Naive thymus-derived CD4-positive, alpha-beta T cell (primary cell): Measurements from ENCODE around the gene BRF1. TPM values are rescaled to one million over a fixed set of nuclear protein-coding genes. Genes with fewer than 3 reads are reported as not detected.
"Not testable (repeated sequence)": the region's sequence is repeated elsewhere in the genome, so short reads cannot be mapped to it uniquely, and the experiment has no call there.

Source experiments
- ATAC-seq: fragments of 150-1000 bp; cut with Tn5 transposase; 2 replicates; pipeline ENCODE4 v1.10.0; 2021; ENCODE audit warnings: mild to moderate bottlenecking, moderate library complexity
- CTCF ChIA-PET: fragments of 350-600 bp; sonication (Branson Sonifier 250); formaldehyde crosslinking; loops from one replicate; lab custom pipeline; 2021; ENCODE audit warnings: antibody characterized with exemption; lab: Charles Lee
- POLR2A ChIA-PET: fragments of 350-600 bp; sonication (Branson Sonifier 250); formaldehyde crosslinking; loops from one replicate; lab custom pipeline; 2021; ENCODE audit warnings: antibody characterized with exemption, inconsistent platforms; lab: Charles Lee
- DNase-seq, 9 donors: peaks; one replicate each; pipeline versions ENCODE4 v3.0.0 to v3.0.0-alpha.2; 2020 to 2022; ENCODE audit warnings: mixed read lengths in 1 of 9
- H3K27ac ChIP-seq: one replicate; pipeline ENCODE4 v1.7.0; 2013; ENCODE audit warnings: mild to moderate bottlenecking, low read depth, low read length, moderate library complexity
- H3K27me3 ChIP-seq, 2 donors: one replicate each; pipeline ENCODE4 v1.7.0; 2013; ENCODE audit warnings: low read length in 2 of 2, mild to moderate bottlenecking in 2 of 2, moderate library complexity in 2 of 2; ENCODE audit not compliant: control insufficient read depth in 2 of 2, insufficient read depth in 2 of 2
- H3K36me3 ChIP-seq, 3 experiments: 1 replicate in 2 of 3; 2 replicates in 1 of 3; pipeline ENCODE4 v1.7.0; 2013; ENCODE audit warnings: low read length in 3 of 3, mild to moderate bottlenecking in 3 of 3, moderate library complexity in 1 of 3; ENCODE audit not compliant: insufficient read depth in 3 of 3, control insufficient read depth in 2 of 3
- H3K4me1 ChIP-seq, 2 donors: one replicate each; pipeline ENCODE4 v1.7.0; 2013; ENCODE audit warnings: low read length in 2 of 2, mild to moderate bottlenecking in 2 of 2, moderate library complexity in 1 of 2; ENCODE audit not compliant: control insufficient read depth in 2 of 2, insufficient read depth in 2 of 2
- H3K4me3 ChIP-seq: 2 replicates; pipeline ENCODE4 v1.7.0; 2013; ENCODE audit warnings: mild to moderate bottlenecking, low read length
- H3K9me3 ChIP-seq, 3 experiments: 1 replicate in 2 of 3; 2 replicates in 1 of 3; pipeline ENCODE4 v1.7.0; 2013; ENCODE audit warnings: low read length in 3 of 3; ENCODE audit not compliant: control insufficient read depth in 2 of 3
- H3K27ac Mint-ChIP-seq, 9 donors: one replicate each; pipeline ENCODE4 v1.8.0; 2020 to 2022; ENCODE audit warnings: mixed read lengths in 9 of 9, mild to moderate bottlenecking in 8 of 9, moderate library complexity in 5 of 9, inconsistent platforms in 2 of 9
- H3K27me3 Mint-ChIP-seq, 5 donors: one replicate each; pipeline ENCODE4 v1.8.0; 2021 to 2022; ENCODE audit warnings: mixed read lengths in 5 of 5, mild to moderate bottlenecking in 1 of 5
- H3K36me3 Mint-ChIP-seq, 5 donors: one replicate each; pipeline ENCODE4 v1.8.0; 2020 to 2022; ENCODE audit warnings: mixed read lengths in 5 of 5, mild to moderate bottlenecking in 3 of 5, inconsistent platforms in 1 of 5
- H3K4me1 Mint-ChIP-seq, 7 donors: one replicate each; pipeline ENCODE4 v1.8.0; 2020 to 2022; ENCODE audit warnings: mixed read lengths in 7 of 7, mild to moderate bottlenecking in 3 of 7, inconsistent platforms in 1 of 7
- H3K4me3 Mint-ChIP-seq, 10 donors: one replicate each; pipeline ENCODE4 v1.8.0; 2020 to 2022; ENCODE audit warnings: mild to moderate bottlenecking in 10 of 10, mixed read lengths in 10 of 10, moderate library complexity in 6 of 10, inconsistent platforms in 2 of 10
- H3K9me3 Mint-ChIP-seq, 11 donors: one replicate each; pipeline ENCODE4 v1.8.0; 2020 to 2022; ENCODE audit warnings: mixed read lengths in 11 of 11, mild to moderate bottlenecking in 4 of 11, inconsistent platforms in 1 of 11, moderate library complexity in 1 of 11
- intact Hi-C, 2 donors: fragments of 100-400 bp; cut with micrococcal nuclease; formaldehyde crosslinking; loops; one replicate each; pipeline ENCODE4 v1.15.1; 2023
- polyA plus RNA-seq, 2 donors: library from polyadenylated mRNA; unstranded; fragments of 300-500 nt; fragmentation: Illumina TruSeq; gene quantifications; one replicate each; pipeline ENCODE4 v1.2.3, GENCODE V29; 2021
- total RNA-seq, 6 experiments: library from RNA in 5 of 6; stranded (reverse) in 5 of 6; gene quantifications; 1 replicate in 5 of 6; 2 replicates in 1 of 6; pipeline ENCODE4 v1.2.3 and lab custom pipeline; 2021 to 2026

The BRF1 gene
- total and polyA plus RNA-seq, 7 experiments from 2014 or later, result 7.1 to 75.7 (median 60.2) TPM

- CTCF ChIA-PET, result no interaction called here
- no peak for ATAC-seq
These were observed 28.0 kb upstream of the BRF1 start for GRCh38 chr14:105328678-105329390.

DNA sequence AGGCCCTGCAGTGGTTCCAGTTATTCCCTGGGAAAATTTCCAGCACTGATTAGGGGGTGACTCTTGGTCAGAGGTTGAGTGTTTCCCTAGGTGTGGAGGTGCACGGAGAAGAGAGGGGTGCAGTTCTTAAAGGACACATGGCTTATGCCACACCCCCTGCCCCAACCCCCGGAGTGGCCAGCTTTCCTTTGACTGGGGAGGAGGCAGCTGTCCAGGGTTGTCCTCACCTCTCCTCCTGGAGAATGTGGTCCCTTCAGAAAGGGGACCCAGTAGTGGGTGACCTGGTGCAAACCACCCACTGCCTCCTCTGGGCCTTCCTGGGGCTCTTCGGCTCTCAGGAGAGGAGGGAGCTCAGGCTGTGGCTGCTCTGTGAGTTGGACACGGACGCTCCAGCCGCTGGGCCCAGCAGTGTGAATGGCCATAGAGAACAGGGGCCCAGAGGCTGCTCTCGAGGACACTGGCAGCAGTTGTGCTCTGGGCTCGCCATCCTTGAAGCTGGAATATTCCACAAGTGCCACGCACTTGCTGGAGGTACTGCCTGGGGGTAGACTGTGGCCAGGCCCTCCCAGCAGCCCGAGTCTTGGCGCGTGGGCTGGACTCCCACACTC is 27.4 kb upstream of the BRF1 start:
- H3K4me3 Mint-ChIP-seq, result no peak overlapping the region
- intact Hi-C loops, result no loop called here

More at GRCh38 chr14:105328678-105329390, 28.0 kb upstream of the BRF1 start:
- Mint-ChIP-seq H3K4me1 (peaks cover 16 to 48% (median 36%) of the 10 kb centered on the region in 7 donors), H3K27ac (peak overlapping the region in 2 of 9 donors; percentile 62 to 72), H3K4me3 (peak overlapping the region in 2 of 10 donors; percentile 28 to 38), H3K36me3 (peaks cover 0 to 3% (median 0%) of the 10 kb centered on the region in 5 donors), H3K27me3 (no peaks in the 10 kb centered on the region), H3K9me3 (peaks cover 0 to 4% (median 0%) of the 10 kb centered on the region in 11 donors)
- no peak overlapping the region for H3K27ac ChIP-seq
- H3K9me3 ChIP-seq, result no peaks in the 10 kb centered on the region
- intact Hi-C loops, result no loop called here
- H3K36me3 ChIP-seq, result peaks cover 0 to 8% (median 0%) of the 10 kb centered on the region in 3 experiments
- no peak overlapping the region for H3K4me3 ChIP-seq
- no peaks in the 10 kb centered on the region for H3K27me3 ChIP-seq
- H3K4me1 ChIP-seq, result peaks cover 0 to 30% of the 10 kb centered on the region in 2 donors
- POLR2A ChIA-PET, result no interaction called here
- no peak for DNase-seq

GRCh38 chr14:105327695-105328045 is 26.9 kb upstream of the BRF1 start:
- H3K4me1 ChIP-seq, result peaks cover 0 to 30% of the 10 kb centered on the region in 2 donors
- H3K9me3 Mint-ChIP-seq, CTCF ChIA-PET: not testable (repeated sequence)

More for the DNA sequence above, 27.4 kb upstream of the BRF1 start:
- H3K9me3 Mint-ChIP-seq, result peaks cover 0 to 4% (median 0%) of the 10 kb centered on the region in 11 donors
- DNase-seq (no peak), ATAC-seq (no peak)
- Histone ChIP-seq H3K27me3 (no peaks in the 10 kb centered on the region), H3K9me3 (no peaks in the 10 kb centered on the region), H3K27ac (no peak overlapping the region), H3K36me3 (peaks cover 0 to 8% (median 0%) of the 10 kb centered on the region in 3 experiments), H3K4me3 (no peak overlapping the region), H3K4me1 (peaks cover 0 to 30% of the 10 kb centered on the region in 2 donors)
- H3K36me3 Mint-ChIP-seq, result peaks cover 0 to 7% (median 0%) of the 10 kb centered on the region in 5 donors
- H3K4me1 Mint-ChIP-seq, result peaks cover 20 to 52% (median 40%) of the 10 kb centered on the region in 7 donors
- ChIA-PET CTCF (no interaction called here), POLR2A (no interaction called here)
- H3K27ac Mint-ChIP-seq, result no peak overlapping the region
- H3K27me3 Mint-ChIP-seq, result no peaks in the 10 kb centered on the region

DNA sequence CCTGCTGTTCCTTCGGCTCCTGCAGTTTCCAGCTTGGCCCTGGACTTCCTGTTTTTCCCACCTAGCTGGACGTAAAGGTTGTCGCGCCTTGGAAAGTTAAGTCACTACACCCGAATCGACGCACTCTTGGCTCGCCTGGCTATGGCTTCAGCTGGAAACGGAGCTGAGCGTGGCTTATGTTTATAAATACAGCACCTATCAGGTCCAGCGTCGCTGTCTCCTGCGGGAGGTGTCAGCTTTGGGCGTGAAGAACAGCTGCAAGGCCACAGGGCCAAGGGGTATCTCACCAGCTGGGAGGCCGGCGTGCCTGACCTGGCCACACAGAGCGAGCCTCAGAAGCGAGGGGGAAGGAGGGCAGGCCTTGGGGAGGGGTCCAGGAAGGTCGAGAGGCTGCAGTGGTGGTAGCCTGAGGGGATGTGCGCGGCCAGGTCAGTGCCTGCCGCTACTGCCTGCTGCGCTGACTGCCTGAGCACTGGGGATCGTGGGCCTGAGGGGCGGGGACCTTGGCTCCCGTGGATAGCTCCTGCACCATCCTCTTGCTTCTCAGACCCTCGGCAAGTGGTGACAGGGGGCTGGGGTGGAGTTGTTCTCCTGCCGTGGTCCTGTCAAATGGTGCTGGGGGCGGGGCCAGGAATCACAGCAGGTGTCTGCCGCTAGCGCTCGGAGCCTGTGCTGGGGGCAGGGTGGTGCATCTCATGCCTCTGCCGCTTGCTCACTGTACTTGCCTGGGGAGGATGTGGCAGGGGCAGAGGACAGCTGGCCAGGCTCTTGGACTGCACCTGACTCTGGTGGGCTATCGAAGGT is 26.3 kb upstream of the BRF1 start:
- Mint-ChIP-seq H3K4me3 (no peak overlapping the region), H3K4me1 (peaks cover 22 to 51% (median 45%) of the 10 kb centered on the region in 7 donors), H3K27ac (peak overlapping the region in 1 of 9 donors; percentile 56), H3K27me3 (no peaks in the 10 kb centered on the region), H3K36me3 (peaks cover 0 to 16% (median 4%) of the 10 kb centered on the region in 5 donors), H3K9me3 (peaks cover 0 to 4% (median 0%) of the 10 kb centered on the region in 11 donors)
- H3K4me1 ChIP-seq, result peaks cover 0 to 27% of the 10 kb centered on the region in 2 donors
- H3K9me3 ChIP-seq, result no peaks in the 10 kb centered on the region
- H3K27me3 ChIP-seq, result no peaks in the 10 kb centered on the region
- H3K4me3 ChIP-seq, result no peak overlapping the region
- POLR2A ChIA-PET, result no interaction called here
- DNase-seq (no peak), ATAC-seq (no peak)
- CTCF ChIA-PET, result no interaction called here
- H3K27ac ChIP-seq, result no peak overlapping the region
- H3K36me3 ChIP-seq, result peaks cover 0 to 8% (median 0%) of the 10 kb centered on the region in 3 experiments
- intact Hi-C loops, result no loop called here

More at GRCh38 chr14:105327695-105328045, 26.9 kb upstream of the BRF1 start:
- H3K9me3 ChIP-seq, DNase-seq, H3K27me3 Mint-ChIP-seq, H3K27ac Mint-ChIP-seq, H3K27me3 ChIP-seq, intact Hi-C loops, H3K27ac ChIP-seq, H3K4me3 Mint-ChIP-seq, POLR2A ChIA-PET, ATAC-seq, H3K4me3 ChIP-seq, H3K36me3 ChIP-seq: not testable (repeated sequence)
- Mint-ChIP-seq H3K4me1 (peaks cover 20 to 51% (median 42%) of the 10 kb centered on the region in 7 donors), H3K36me3 (peaks cover 0 to 12% (median under 1%) of the 10 kb centered on the region in 5 donors)

DNA sequence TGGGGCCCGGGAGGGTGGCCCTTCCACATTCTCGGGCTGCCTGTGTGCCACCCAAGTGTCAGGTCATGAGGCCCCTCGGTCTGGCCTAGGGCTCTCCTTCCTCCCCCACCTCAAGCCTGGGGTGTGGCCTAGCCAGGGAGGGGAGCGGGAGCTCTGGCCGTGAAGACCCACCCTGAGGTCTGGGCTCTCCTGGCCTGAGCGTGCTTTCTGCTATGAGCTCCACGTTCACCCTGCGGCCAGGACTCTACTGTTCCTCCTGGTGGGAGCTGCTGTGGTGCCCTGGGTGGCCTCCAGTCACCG is 25.7 kb upstream of the BRF1 start:
- Mint-ChIP-seq H3K27me3 (no peaks in the 10 kb centered on the region), H3K27ac (no peak overlapping the region), H3K4me1 (peaks cover 17 to 45% (median 39%) of the 10 kb centered on the region in 7 donors), H3K4me3 (no peak overlapping the region), H3K36me3 (peaks cover 0 to 16% (median 4%) of the 10 kb centered on the region in 5 donors), H3K9me3 (no peaks in the 10 kb centered on the region)
- H3K4me3 ChIP-seq, result no peak overlapping the region
- no peaks in the 10 kb centered on the region for H3K27me3 ChIP-seq
- no peak overlapping the region for H3K27ac ChIP-seq
- peaks cover 0 to 8% (median 0%) of the 10 kb centered on the region in 3 experiments for H3K36me3 ChIP-seq
- intact Hi-C loops, result no loop called here
- ATAC-seq (no peak), DNase-seq (no peak)
- peaks cover 0 to 22% of the 10 kb centered on the region in 2 donors for H3K4me1 ChIP-seq
- ChIA-PET CTCF (no interaction called here), POLR2A (no interaction called here)
- no peaks in the 10 kb centered on the region for H3K9me3 ChIP-seq

DNA sequence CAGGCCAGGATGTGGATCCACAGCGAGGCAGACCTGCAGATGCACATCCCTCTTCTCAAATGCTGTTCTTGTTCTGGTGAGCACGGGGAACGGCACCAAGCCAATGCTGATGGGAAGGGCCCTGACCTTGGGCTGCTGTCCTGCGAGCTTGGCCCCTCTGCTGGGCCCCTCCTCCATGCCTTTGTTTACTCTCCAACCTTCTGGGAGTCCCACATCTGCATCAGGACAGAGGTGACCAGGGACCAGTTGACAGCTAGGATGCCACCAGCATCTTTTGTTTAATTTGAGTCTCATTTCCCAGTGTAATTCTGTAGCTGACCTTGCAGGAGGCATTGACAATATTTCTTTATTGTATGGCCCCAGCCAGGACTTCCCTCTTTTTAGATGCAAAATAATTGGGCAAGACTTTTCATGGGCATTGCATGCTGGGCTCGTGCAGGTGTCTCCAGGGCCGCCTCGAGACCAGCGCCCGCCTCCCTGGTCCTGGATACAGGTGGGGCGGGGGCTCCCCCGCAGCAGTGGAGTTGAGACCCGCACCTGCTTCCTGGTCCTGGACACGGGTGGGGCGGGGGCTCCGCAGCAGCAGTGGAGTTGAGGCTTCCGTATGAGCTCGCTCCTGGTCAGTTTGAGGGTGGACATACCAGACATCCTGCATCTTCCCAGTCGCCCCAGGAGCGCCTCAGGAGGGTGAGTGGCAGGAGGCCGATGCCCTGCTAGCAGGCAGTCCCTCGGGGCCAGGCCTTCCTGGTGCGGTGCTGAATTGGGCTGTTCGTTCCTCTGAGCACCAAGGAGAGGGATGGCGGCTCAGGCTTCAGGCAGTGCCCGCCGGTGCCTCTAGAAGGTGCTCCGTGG is 25.1 kb upstream of the BRF1 start:
- H3K27me3 ChIP-seq, result no peaks in the 10 kb centered on the region
- intact Hi-C loops, result no loop called here
- Mint-ChIP-seq H3K9me3 (no peaks in the 10 kb centered on the region), H3K27ac (no peak overlapping the region), H3K4me3 (no peak overlapping the region), H3K27me3 (no peaks in the 10 kb centered on the region), H3K4me1 (peaks cover 13 to 39% (median 33%) of the 10 kb centered on the region in 7 donors), H3K36me3 (peaks cover 0 to 16% (median 4%) of the 10 kb centered on the region in 5 donors)
- POLR2A ChIA-PET, result no interaction called here
- no peak overlapping the region for H3K4me3 ChIP-seq
- H3K9me3 ChIP-seq, result no peaks in the 10 kb centered on the region
- CTCF ChIA-PET, result interaction anchor here (1.3 kb wide), 1 partner anchor 33 kb away, joined by 3 read pairs; no protein-coding TSS in a partner anchor
- DNase-seq (no peak), ATAC-seq (no peak)
- peaks cover 0 to 8% (median 0%) of the 10 kb centered on the region in 3 experiments for H3K36me3 ChIP-seq
- no peak overlapping the region for H3K27ac ChIP-seq
- peaks cover 0 to 16% of the 10 kb centered on the region in 2 donors for H3K4me1 ChIP-seq
